ENCODE results near the gene SIPA1L3.

DNA sequence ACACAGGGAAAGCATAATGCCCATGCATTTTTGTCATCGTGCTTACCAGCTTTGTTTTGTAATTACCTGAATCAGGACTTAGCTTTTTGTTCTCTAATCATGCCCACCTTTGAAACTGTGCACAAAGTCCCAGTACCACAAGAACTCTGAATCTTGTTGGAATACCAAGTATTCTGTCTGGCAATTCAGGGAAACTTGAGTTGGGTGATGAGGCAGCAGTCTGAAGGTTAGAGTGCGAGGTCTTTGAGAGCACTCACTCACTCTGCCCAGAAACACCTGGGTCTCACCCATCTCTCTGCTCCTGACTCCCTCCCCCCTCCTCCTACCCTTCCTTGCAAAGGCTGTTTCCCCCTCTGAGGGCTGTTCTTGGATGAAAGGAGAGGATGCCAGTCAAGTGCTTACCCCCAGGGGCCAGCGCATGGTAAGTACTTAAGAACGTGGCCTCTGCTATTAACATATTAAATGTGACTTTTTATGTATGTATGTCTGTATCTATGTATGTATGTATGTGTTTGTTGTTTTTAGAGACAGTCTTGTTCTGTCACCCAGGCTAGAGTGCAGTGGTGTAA is 22.4 kb downstream of the SIPA1L3 start:
- no peak for TF ChIP-seq CTCF (IDR thresholded peaks at IDR 0.05; ENCODE audit: insufficient read depth, low read depth, low read length)
- TF ChIP-seq EZH2 (IDR thresholded peaks at IDR 0.05; ENCODE audit: insufficient read depth, low read length): no peak
